ENCODE measurements around the gene MED31.

The MED31 gene

DNA sequence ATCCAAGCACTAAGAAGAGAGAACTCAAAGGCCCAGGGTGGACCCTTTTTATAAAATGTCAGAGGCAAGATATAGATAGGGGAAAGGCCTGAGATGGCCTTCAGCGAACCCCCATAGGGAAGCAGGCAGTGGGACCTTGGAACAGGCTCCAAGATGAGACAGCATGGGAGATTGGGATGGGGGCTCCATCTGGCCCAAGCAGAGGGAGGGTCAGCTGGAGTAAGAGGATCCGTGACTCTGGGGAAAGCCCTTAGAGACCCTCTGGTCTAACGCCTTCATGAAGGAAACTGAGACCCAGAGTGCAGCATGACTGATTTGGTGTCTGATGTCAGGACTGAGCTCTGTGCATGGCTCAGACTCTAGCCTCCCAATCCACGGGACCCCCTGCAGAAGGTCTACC, 30.9 kb upstream of the MED31 start:
- Histone ChIP-seq H3F3A (ENCODE audit: insufficient read depth, low read length) (no peaks in the 10 kb centered on the region), H3K9ac (ENCODE audit: low read length) (no peak overlapping the region), H3K4me3 (ENCODE audit: low read length) (no peak overlapping the region), H3K4me2 (ENCODE audit: low read depth, low read length) (no peak overlapping the region), H3K4me1 (ENCODE audit: low read length) (peaks cover 4% of the 10 kb centered on the region; the same call in 1 of the 2 replicates), H3K9me3 (replicated peaks; ENCODE audit: insufficient read depth, low read length) (no peaks in the 10 kb centered on the region), H2AFZ (ENCODE audit: low read length) (no peak overlapping the region), H3K36me3 (replicated peaks; ENCODE audit: insufficient read depth, low read length) (no peaks in the 10 kb centered on the region), H3K9me2 (replicated peaks; ENCODE audit: insufficient read depth, low read length) (no peaks in the 10 kb centered on the region), H4K20me1 (ENCODE audit: insufficient read depth, low read length) (no peaks in the 10 kb centered on the region), H3K79me2 (ENCODE audit: low read length) (no peaks in the 10 kb centered on the region), H3K27me3 (replicated peaks; ENCODE audit: insufficient read depth, low read length) (peaks cover 51% of the 10 kb centered on the region), H3K27ac (ENCODE audit: low read length) (no peak overlapping the region)
- no peak for DNase-seq
- TF ChIP-seq EZH2 (optimal IDR thresholded peaks at IDR 0.05; ENCODE audit: low read depth, low read length) (no peak), EZH2phosphoT487 (IDR thresholded peaks at IDR 0.05; ENCODE audit: low read length) (no peak)
- TF ChIP-seq, protein P1, sequence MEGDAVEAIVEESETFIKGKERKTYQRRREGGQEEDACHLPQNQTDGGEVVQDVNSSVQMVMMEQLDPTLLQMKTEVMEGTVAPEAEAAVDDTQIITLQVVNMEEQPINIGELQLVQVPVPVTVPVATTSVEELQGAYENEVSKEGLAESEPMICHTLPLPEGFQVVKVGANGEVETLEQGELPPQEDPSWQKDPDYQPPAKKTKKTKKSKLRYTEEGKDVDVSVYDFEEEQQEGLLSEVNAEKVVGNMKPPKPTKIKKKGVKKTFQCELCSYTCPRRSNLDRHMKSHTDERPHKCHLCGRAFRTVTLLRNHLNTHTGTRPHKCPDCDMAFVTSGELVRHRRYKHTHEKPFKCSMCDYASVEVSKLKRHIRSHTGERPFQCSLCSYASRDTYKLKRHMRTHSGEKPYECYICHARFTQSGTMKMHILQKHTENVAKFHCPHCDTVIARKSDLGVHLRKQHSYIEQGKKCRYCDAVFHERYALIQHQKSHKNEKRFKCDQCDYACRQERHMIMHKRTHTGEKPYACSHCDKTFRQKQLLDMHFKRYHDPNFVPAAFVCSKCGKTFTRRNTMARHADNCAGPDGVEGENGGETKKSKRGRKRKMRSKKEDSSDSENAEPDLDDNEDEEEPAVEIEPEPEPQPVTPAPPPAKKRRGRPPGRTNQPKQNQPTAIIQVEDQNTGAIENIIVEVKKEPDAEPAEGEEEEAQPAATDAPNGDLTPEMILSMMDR (IDR thresholded peaks at IDR 0.05; ENCODE audit: low read length) = no peak

DNA sequence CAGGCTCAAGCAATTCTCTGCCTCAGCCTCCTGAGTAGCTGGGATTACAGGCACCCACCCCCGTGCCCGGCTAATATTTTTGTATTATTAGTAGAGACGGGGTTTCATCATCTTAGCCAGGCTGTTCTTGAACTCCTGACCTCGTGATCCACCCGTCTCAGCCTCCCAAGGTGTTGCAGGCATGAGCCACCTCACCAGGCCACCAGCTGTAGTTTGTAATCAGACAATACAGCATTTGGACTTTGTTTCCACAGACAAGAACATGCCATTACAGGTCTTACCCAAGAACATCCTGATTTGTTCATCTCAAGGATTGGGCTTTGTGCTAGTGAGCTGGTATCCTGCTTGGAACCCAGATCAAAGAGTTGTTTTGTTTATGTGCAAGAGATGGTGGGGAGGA, 30.3 kb upstream of the MED31 start:
- Histone ChIP-seq H3K9me3 (replicated peaks; ENCODE audit: insufficient read depth, low read length) (no peaks in the 10 kb centered on the region), H3K79me2 (ENCODE audit: low read length) (no peaks in the 10 kb centered on the region), H3K4me2 (ENCODE audit: low read depth, low read length) (no peak overlapping the region), H3K27me3 (replicated peaks; ENCODE audit: insufficient read depth, low read length) (peaks cover 51% of the 10 kb centered on the region), H3K4me3 (ENCODE audit: low read length) (no peak overlapping the region), H4K20me1 (ENCODE audit: insufficient read depth, low read length) (no peaks in the 10 kb centered on the region), H3K4me1 (ENCODE audit: low read length) (peaks cover 10% of the 10 kb centered on the region; the same call in 1 of the 2 replicates), H3K27ac (ENCODE audit: low read length) (no peak overlapping the region), H3K9ac (ENCODE audit: low read length) (no peak overlapping the region), H3K9me2 (replicated peaks; ENCODE audit: insufficient read depth, low read length) (no peaks in the 10 kb centered on the region), H2AFZ (ENCODE audit: low read length) (no peak overlapping the region), H3F3A (ENCODE audit: insufficient read depth, low read length) (no peaks in the 10 kb centered on the region), H3K36me3 (replicated peaks; ENCODE audit: insufficient read depth, low read length) (no peaks in the 10 kb centered on the region)
- DNase-seq = no peak
- no peak for TF ChIP-seq EZH2phosphoT487 (IDR thresholded peaks at IDR 0.05; ENCODE audit: low read length)
- TF ChIP-seq, protein P1 (IDR thresholded peaks at IDR 0.05; ENCODE audit: low read length) = no peak
- no peak for TF ChIP-seq EZH2 (optimal IDR thresholded peaks at IDR 0.05; ENCODE audit: low read depth, low read length)

DNA sequence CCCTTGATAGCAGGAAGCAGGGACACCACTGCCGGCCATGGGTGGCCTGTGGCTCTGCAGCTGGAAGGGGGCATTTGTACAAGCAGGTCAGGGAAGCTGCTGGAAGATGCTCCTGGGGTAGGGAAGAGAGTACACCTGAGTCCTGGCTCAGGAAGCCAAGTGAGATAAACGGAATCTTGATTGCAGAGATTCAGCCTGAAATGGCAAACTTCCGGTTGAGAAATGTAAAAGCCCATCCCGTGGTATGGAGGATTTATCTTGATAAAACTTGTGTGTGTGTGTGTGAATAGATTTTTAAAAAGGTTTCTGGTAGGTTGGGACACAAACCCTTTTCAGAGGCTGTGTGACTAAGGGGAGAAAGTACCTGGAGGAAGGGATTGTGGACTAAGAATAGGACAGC, 29.8 kb upstream of the MED31 start:
- H3K9ac ChIP-seq (ENCODE audit: low read length) = no peak overlapping the region
- no peaks in the 10 kb centered on the region for H3K9me3 ChIP-seq (replicated peaks; ENCODE audit: insufficient read depth, low read length)
- DNase-seq = no peak
- TF ChIP-seq, protein P1 (IDR thresholded peaks at IDR 0.05; ENCODE audit: low read length) = no peak
- no peak for TF ChIP-seq EZH2 (optimal IDR thresholded peaks at IDR 0.05; ENCODE audit: low read depth, low read length)
- TF ChIP-seq EZH2phosphoT487 (IDR thresholded peaks at IDR 0.05; ENCODE audit: low read length) = no peak
- no peaks in the 10 kb centered on the region for H4K20me1 ChIP-seq (ENCODE audit: insufficient read depth, low read length)
- H3K4me3 ChIP-seq (ENCODE audit: low read length) = no peak overlapping the region
- H3K9me2 ChIP-seq (replicated peaks; ENCODE audit: insufficient read depth, low read length) = no peaks in the 10 kb centered on the region
- no peak overlapping the region for H3K4me2 ChIP-seq (ENCODE audit: low read depth, low read length)
- H3K79me2 ChIP-seq (ENCODE audit: low read length) = no peaks in the 10 kb centered on the region
- H3F3A ChIP-seq (ENCODE audit: insufficient read depth, low read length) = no peaks in the 10 kb centered on the region
- peaks cover 10% of the 10 kb centered on the region; the same call in 1 of the 2 replicates for H3K4me1 ChIP-seq (ENCODE audit: low read length)
- no peaks in the 10 kb centered on the region for H3K36me3 ChIP-seq (replicated peaks; ENCODE audit: insufficient read depth, low read length)
- H3K27me3 ChIP-seq (replicated peaks; ENCODE audit: insufficient read depth, low read length) = peaks cover 49% of the 10 kb centered on the region
- no peak overlapping the region for H2AFZ ChIP-seq (ENCODE audit: low read length)
- H3K27ac ChIP-seq (ENCODE audit: low read length) = no peak overlapping the region

All from MM.1S (cell line).